Femur (tissue), 1 donor: Measurements from ENCODE around the gene LBR.
"Not testable (repeated sequence)": the region's sequence is repeated elsewhere in the genome, so short reads cannot be mapped to it uniquely, and the experiment has no call there.

Experiments used
- DNase-seq: peaks from one replicate; pipeline ENCODE4 v3.0.0-alpha.2; 2017

Gene LBR

GRCh38 chr1:225418059-225418458 lies 9.8 kb downstream of the LBR start:
- no peak for DNase-seq

- no peak for DNase-seq
Measured at GRCh38 chr1:225415967-225416745, 11.7 kb downstream of the LBR start.

- DNase-seq = no peak
Measured at GRCh38 chr1:225415307-225415706, 12.5 kb downstream of the LBR start.

- no peak for DNase-seq
Measured at GRCh38 chr1:225413708-225414375, 14.0 kb downstream of the LBR start.

- no peak for DNase-seq
Measured at GRCh38 chr1:225412803-225413351, 15.0 kb downstream of the LBR start.

- DNase-seq = no peak
Measured at GRCh38 chr1:225412321-225412720, 15.5 kb downstream of the LBR start.

GRCh38 chr1:225410036-225410435 lies 17.8 kb downstream of the LBR start:
- no peak for DNase-seq

- no peak for DNase-seq
Measured at GRCh38 chr1:225409051-225409450, 18.8 kb downstream of the LBR start.

GRCh38 chr1:225408249-225408648 lies 19.6 kb downstream of the LBR start:
- DNase-seq = no peak

GRCh38 chr1:225407755-225408154 lies 20.1 kb downstream of the LBR start:
- DNase-seq = no peak

- no peak for DNase-seq
Measured at GRCh38 chr1:225406976-225407725, 20.7 kb downstream of the LBR start.

GRCh38 chr1:225400968-225401367 lies 26.9 kb downstream of the LBR start:
- no peak for DNase-seq

GRCh38 chr1:225396357-225396756 lies 31.5 kb downstream of the LBR start:
- no peak for DNase-seq

GRCh38 chr1:225389843-225390242 lies 38.0 kb downstream of the LBR start:
- DNase-seq = no peak

GRCh38 chr1:225388372-225388771 lies 39.5 kb downstream of the LBR start:
- no peak for DNase-seq

GRCh38 chr1:225386860-225387259 lies 41.0 kb downstream of the LBR start:
- not testable (repeated sequence) for DNase-seq

GRCh38 chr1:225380691-225381090 lies 47.1 kb downstream of the LBR start:
- no peak for DNase-seq

- DNase-seq = no peak
Measured at GRCh38 chr1:225378880-225379279, 49.0 kb downstream of the LBR start.

GRCh38 chr1:225374996-225375395 lies 52.8 kb downstream of the LBR start:
- no peak for DNase-seq

- DNase-seq = no peak
Measured at GRCh38 chr1:225373155-225373554, 54.7 kb downstream of the LBR start.

GRCh38 chr1:225371366-225372010 lies 56.4 kb downstream of the LBR start:
- no peak for DNase-seq

- DNase-seq = no peak
Measured at GRCh38 chr1:225368036-225368552, 59.7 kb downstream of the LBR start.

- no peak for DNase-seq
Measured at GRCh38 chr1:225366552-225366951, 61.3 kb downstream of the LBR start.
